Muscle layer of duodenum (tissue), 2 donors: ENCODE results near the gene LRIG1.

ENCODE experiments used
- H3K27ac ChIP-seq: one replicate; pipeline ENCODE4 v1.7.0; 2013; ENCODE audit warnings: mild to moderate bottlenecking, low read length
- H3K27me3 ChIP-seq: one replicate; pipeline ENCODE4 v1.7.0; 2013; ENCODE audit warnings: low read depth, mild to moderate bottlenecking, control low read depth, low read length
- H3K36me3 ChIP-seq, 2 donors: one replicate each; pipeline ENCODE4 v1.7.0; 2013; ENCODE audit warnings: low read length in 2 of 2, control low read depth in 1 of 2, mild to moderate bottlenecking in 1 of 2; ENCODE audit not compliant: insufficient read depth in 2 of 2, control insufficient read depth in 1 of 2
- H3K4me1 ChIP-seq, 2 donors: one replicate each; pipeline ENCODE4 v1.7.0; 2013; ENCODE audit warnings: low read length in 2 of 2, mild to moderate bottlenecking in 2 of 2, control low read depth in 1 of 2, moderate library complexity in 1 of 2; ENCODE audit not compliant: insufficient read depth in 2 of 2, control insufficient read depth in 1 of 2
- H3K4me3 ChIP-seq, 2 donors: one replicate each; pipeline ENCODE4 v1.7.0; 2013; ENCODE audit warnings: low read length in 2 of 2, low read depth in 1 of 2, mild to moderate bottlenecking in 1 of 2
- H3K9me3 ChIP-seq, 2 donors: one replicate each; pipeline ENCODE4 v1.7.0; 2013; ENCODE audit warnings: low read length in 2 of 2, control low read depth in 1 of 2, mild to moderate bottlenecking in 1 of 2; ENCODE audit not compliant: control insufficient read depth in 1 of 2
- donor health status: healthy.

Gene LRIG1

GRCh38 chr3:66504850-66505641 is 4.2 kb upstream of the LRIG1 start:
- Histone ChIP-seq H3K4me3 (no peak overlapping the region), H3K27ac (no peak overlapping the region), H3K27me3 (no peaks in the 10 kb centered on the region), H3K9me3 (no peaks in the 10 kb centered on the region), H3K4me1 (peaks cover 6 to 8% of the 10 kb centered on the region in 2 donors), H3K36me3 (no peaks in the 10 kb centered on the region)

- Histone ChIP-seq H3K27me3 (no peaks in the 10 kb centered on the region), H3K27ac (no peak overlapping the region), H3K9me3 (no peaks in the 10 kb centered on the region), H3K4me1 (peaks cover 6 to 8% of the 10 kb centered on the region in 2 donors), H3K36me3 (no peaks in the 10 kb centered on the region), H3K4me3 (no peak overlapping the region)
Observed at GRCh38 chr3:66502981-66503380, 2.2 kb upstream of the LRIG1 start.

DNA sequence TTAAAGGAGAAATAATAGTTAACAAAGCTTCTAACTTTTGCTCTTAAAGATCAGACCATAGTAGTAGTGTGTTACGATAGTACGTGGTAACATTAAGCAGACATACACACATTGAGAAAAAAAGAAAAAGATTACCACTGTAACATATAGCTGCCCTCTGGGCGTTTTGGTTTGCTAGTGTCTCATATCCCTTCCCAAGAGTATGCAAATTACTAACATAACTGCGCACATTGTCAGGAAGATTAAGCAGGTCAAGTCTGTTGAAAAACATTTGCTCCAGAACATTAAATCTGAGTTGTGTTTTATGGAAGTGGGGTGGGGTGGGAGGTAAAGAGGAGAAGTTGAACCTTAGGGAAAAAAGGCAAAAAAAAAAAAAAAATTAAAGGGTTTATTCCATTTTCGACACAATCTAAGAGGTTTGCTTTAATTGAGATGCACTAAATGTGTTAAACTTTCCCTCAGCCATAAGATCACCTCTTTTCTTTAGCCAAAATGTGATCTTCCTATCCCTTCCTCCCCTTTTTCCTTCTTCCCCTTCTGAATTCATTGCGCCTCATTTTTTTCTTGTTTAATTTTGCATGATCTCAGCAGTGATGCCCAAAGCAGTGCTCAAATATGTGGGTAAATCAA is 1.5 kb upstream of the LRIG1 start:
- Histone ChIP-seq H3K9me3 (no peaks in the 10 kb centered on the region), H3K4me3 (no peak overlapping the region), H3K36me3 (no peaks in the 10 kb centered on the region), H3K4me1 (peaks cover 6 to 8% of the 10 kb centered on the region in 2 donors), H3K27me3 (no peaks in the 10 kb centered on the region), H3K27ac (no peak overlapping the region)

DNA sequence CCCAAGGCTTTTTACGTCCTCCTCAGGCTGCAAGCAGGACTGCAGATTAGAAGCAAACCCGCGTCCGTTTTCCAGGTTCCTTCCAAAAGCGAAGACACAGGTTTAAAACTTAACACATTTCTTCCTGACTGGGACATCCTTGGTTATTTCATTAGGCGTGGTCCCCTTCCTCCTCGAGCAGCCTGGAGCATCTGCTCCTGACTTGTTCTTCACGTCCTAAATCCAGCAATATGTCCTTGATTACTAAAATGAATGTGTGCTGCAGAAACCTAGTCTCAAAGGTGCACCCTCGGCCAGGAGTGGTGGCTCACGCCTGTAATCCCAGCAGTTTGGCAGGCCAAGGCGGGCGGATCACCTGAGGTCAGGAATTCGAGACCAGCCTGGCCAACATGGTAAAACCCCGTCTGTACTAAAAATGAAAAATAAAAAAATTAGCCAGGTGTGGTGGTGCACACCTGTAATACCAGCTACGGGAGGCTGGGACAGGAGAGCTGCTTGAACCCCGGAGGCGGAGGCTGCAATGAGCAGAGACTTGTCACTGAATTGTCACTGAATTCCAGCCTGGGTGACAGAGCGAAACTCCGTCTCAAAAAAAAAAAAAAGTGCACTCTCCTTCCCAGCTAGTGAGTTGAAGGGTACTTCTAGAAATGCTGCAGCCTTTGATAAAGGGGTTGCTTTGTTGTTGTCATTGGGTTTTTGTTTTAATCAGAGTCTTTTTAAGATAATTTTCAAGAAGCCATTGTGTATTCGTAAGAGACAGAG is 842 bp upstream of the LRIG1 start:
- Histone ChIP-seq H3K4me1 (peaks cover 9 to 13% of the 10 kb centered on the region in 2 donors), H3K36me3 (no peaks in the 10 kb centered on the region), H3K27me3 (no peaks in the 10 kb centered on the region), H3K27ac (peak overlapping the region; percentile 27), H3K9me3 (no peaks in the 10 kb centered on the region), H3K4me3 (peak overlapping the region; percentile 74 to 92)

DNA sequence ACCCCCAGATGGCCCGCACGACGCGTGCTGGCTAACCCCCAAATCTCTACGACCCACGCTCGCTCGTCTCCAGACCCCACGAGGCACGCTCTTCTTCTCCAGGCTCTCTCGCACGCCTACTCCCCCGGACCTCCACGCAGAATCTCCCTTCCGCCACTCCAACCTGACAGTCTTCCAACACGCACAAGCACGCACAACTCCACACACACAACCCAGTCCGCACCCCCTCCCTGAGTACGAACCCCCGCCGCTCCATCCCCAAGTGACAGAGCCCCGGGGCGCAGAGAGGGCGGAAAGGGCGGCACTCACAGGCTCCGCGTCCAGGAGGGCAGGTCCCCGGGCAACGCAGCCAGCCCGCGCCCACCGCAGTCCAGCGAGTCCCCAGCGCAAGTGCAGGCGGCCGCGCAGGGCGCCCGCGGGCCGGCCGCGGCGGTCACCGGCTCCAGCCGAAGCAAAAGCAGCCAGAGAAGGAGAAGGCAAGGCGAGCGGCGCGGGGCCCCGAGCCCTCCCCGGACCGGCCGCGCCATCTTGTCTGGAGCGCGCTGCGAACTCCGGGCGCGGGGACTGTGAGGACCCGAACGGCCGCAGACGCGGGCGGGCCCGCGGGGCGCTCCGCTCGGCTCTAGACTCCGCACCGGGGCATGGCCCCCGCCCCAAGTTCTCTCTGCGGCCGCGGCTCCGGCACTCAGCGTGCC is 794 bp downstream of the LRIG1 start:
- peak overlapping the region; percentile 70 for H3K27ac ChIP-seq
- H3K4me1 ChIP-seq, result peaks cover 15 to 24% of the 10 kb centered on the region in 2 donors
- H3K4me3 ChIP-seq, result peak overlapping the region; percentile 90 to 92
- no peaks in the 10 kb centered on the region for H3K36me3 ChIP-seq
- no peaks in the 10 kb centered on the region for H3K27me3 ChIP-seq
- H3K9me3 ChIP-seq, result no peaks in the 10 kb centered on the region

DNA sequence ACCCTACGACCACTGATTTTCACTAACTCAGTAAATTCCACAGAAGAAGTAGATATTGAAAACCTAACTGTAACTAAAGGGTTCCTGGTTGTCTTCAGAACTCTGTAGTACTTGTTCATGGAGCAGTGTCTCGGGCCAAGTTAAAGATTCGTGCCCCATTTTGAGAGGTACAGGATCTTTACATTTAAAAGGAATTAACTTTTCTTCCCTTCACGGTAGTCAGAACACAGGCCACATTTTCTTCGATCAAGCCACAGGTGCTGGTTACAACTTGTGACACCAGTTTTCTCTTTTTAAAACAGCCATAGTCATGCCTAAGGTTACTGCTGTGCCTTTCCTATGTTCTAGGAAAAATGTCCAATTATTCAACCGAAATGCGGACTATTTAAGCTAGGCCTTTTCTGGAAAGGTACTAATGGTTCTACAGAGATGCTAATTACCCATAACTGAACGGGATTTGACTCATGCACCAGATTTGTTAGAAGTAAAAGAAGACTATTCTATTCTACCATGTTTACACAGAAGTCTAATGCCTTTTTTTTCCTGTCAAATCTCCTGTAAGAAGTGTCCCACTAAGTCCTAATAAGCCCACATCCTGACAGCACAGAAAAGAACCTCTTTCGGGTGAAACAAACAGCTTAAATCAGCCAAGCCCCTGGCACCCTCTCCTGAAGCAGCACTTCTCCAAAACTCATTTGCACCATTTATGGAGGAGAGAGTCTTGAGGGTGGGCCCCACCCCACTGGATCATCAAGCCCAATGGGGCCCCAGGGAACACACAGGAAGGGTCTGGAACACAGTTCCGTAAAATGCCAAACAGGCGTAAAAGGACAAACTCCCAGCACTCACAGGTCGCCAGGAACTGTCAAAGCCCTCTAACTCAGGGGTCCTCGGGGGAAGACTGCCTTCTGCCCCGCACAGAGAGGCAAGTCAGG is 1.9 kb downstream of the LRIG1 start:
- peak overlapping the region; percentile 93 for H3K27ac ChIP-seq
- H3K27me3 ChIP-seq, result no peaks in the 10 kb centered on the region
- no peaks in the 10 kb centered on the region for H3K36me3 ChIP-seq
- H3K9me3 ChIP-seq, result no peaks in the 10 kb centered on the region
- peaks cover 18 to 28% of the 10 kb centered on the region in 2 donors for H3K4me1 ChIP-seq
- H3K4me3 ChIP-seq, result peak overlapping the region; percentile 90 to 92

GRCh38 chr3:66497985-66498671 is 2.7 kb downstream of the LRIG1 start:
- H3K27me3 ChIP-seq, result no peaks in the 10 kb centered on the region
- peak overlapping the region; percentile 90 to 92 for H3K4me3 ChIP-seq
- peaks cover 19 to 30% of the 10 kb centered on the region in 2 donors for H3K4me1 ChIP-seq
- H3K9me3 ChIP-seq, result no peaks in the 10 kb centered on the region
- peak overlapping the region; percentile 93 for H3K27ac ChIP-seq
- H3K36me3 ChIP-seq, result no peaks in the 10 kb centered on the region

DNA sequence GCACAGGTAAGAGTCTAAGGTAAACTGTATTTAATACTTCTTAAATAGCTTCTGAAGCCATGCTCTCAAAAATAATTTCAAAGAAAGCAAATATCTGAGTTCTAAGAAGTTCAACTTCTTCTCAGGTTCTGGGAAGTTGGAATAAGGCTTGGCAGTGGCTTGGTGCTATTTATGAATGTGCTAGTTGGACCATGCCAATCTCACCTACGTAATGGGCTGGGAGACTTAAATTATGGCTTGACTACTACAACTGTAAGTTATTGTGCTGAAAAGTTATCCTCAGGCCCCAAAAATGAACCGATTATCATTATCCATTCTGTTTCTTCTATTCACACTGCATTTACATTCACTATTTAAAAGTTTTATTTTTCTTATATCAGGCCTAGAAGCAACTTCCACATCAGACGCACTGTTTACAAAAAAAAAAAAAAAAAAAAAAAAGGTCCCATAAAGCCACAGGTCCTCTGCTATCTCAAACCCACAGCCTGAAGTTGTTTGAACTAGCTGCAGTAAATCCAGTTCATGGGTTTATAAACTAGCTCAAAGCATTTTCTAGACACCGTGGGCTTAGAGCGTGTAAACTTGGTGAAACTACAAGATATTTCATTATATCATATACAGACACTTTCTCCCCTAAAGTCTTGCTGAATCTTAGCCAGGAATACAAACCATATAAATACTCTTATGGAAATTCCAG is 3.4 kb downstream of the LRIG1 start:
- Histone ChIP-seq H3K36me3 (no peaks in the 10 kb centered on the region), H3K27ac (peak overlapping the region; percentile 93), H3K4me1 (peaks cover 19 to 37% of the 10 kb centered on the region in 2 donors), H3K4me3 (peak overlapping the region; percentile 90 to 92), H3K9me3 (no peaks in the 10 kb centered on the region), H3K27me3 (no peaks in the 10 kb centered on the region)

DNA sequence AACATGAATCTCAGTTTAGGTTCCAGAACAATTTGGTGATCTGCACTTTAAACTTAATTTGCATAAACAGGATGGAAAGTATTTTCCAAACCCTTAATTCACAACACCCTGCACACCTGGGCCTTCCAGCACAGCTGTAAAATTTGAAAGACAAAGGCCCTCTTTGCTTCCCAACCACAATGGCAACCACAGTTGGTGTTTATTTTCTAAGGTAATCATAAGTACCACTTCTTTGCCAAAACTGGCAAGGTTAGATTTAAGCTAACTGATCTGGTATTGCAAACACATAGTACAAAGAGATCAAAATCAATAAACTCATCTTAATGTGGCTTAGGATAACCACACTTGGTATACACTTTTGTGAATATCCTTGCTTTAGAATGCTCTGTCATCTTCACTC is 4.1 kb downstream of the LRIG1 start:
- H3K4me1 ChIP-seq, result peaks cover 19 to 43% of the 10 kb centered on the region in 2 donors

More for the DNA sequence above, 4.1 kb downstream of the LRIG1 start:
- peak overlapping the region; percentile 93 for H3K27ac ChIP-seq
- H3K9me3 ChIP-seq, result no peaks in the 10 kb centered on the region
- H3K36me3 ChIP-seq, result no peaks in the 10 kb centered on the region
- no peak overlapping the region for H3K4me3 ChIP-seq
- H3K27me3 ChIP-seq, result no peaks in the 10 kb centered on the region
